HEK293 (cell line): ENCODE measurements around the gene ERGIC1.

ENCODE experiments used
- CTCF ChIA-PET: fragments of 350-600 bp; formaldehyde crosslinking; extraction: SDS; loops from one replicate; lab custom pipeline; 2021; ENCODE audit warnings: antibody characterized with exemption; lab: Yijun Ruan, JAX
- POLR2A ChIA-PET: fragments of 300-600 bp; formaldehyde crosslinking; extraction: SDS; loops from one replicate; lab custom pipeline; 2020; ENCODE audit warnings: antibody characterized with exemption, inconsistent platforms; lab: Yijun Ruan, JAX
- H3K27ac ChIP-seq: fragments of 200-500 bp; sonication (Bioruptor generic); 2 replicates; pipeline ENCODE4 v1.5.1; 2014; ENCODE audit warnings: low read depth, low read length, control low read depth, inconsistent platforms; ENCODE audit errors: extremely low read depth
- H3K36me3 ChIP-seq, 2 experiments: fragments of 200-500 bp in 1 of 2; sonication (Bioruptor generic) in 1 of 2; 1 replicate in 1 of 2; 2 replicates in 1 of 2; pipeline ENCODE4 v1.5.1; 2014 to 2017; ENCODE audit warnings: inconsistent platforms in 2 of 2, low read length in 2 of 2; ENCODE audit not compliant: control insufficient read depth in 2 of 2, insufficient read depth in 1 of 2
- H3K4me1 ChIP-seq: fragments of 200-500 bp; sonication (Bioruptor generic); 2 replicates; pipeline ENCODE4 v1.5.1; 2014; ENCODE audit warnings: mild to moderate bottlenecking, low read length, inconsistent platforms; ENCODE audit not compliant: control insufficient read depth, insufficient read depth
- H3K4me3 ChIP-seq: 2 replicates; pipeline ENCODE4 v1.5.1; 2011; ENCODE audit warnings: low read depth, mild to moderate bottlenecking, control low read depth, low read length, moderate library complexity
- H3K9me3 ChIP-seq: fragments of 200-500 bp; sonication (Bioruptor generic); 2 replicates; pipeline ENCODE4 v1.5.1; 2014; ENCODE audit warnings: low read depth, low read length, inconsistent platforms; ENCODE audit not compliant: control insufficient read depth, insufficient read depth
- GLIS1 ChIP-seq: fragments of 450-650 bp; formaldehyde crosslinking; IDR thresholded peaks from 2 replicates; pipeline ENCODE4 v1.5.1; 2016; ENCODE audit warnings: missing biosample characterization, missing genetic modification characterization
- MYNN ChIP-seq: fragments of 450-650 bp; formaldehyde crosslinking; IDR thresholded peaks from 2 replicates; pipeline ENCODE4 v1.5.1; 2016; ENCODE audit warnings: missing biosample characterization, missing genetic modification characterization, borderline replicate concordance
- RBAK ChIP-seq: fragments of 450-650 bp; formaldehyde crosslinking; IDR thresholded peaks from 2 replicates; pipeline ENCODE4 v1.5.1; 2016; ENCODE audit warnings: missing biosample characterization, missing genetic modification characterization
- ZFP69B ChIP-seq: fragments of 450-650 bp; formaldehyde crosslinking; IDR thresholded peaks from 2 replicates; pipeline ENCODE4 v1.5.1; 2016; ENCODE audit warnings: missing biosample characterization, missing genetic modification characterization
- ZNF112 ChIP-seq: fragments of 450-650 bp; formaldehyde crosslinking; IDR thresholded peaks from 2 replicates; pipeline ENCODE4 v1.5.0; 2017; ENCODE audit warnings: missing biosample characterization, missing genetic modification characterization
- ZNF114 ChIP-seq: fragments of 450-650 bp; formaldehyde crosslinking; IDR thresholded peaks from 2 replicates; pipeline ENCODE4 v1.5.0; 2017; ENCODE audit warnings: missing biosample characterization, missing genetic modification characterization
- ZNF132 ChIP-seq: fragments of 450-650 bp; formaldehyde crosslinking; IDR thresholded peaks from 2 replicates; pipeline ENCODE4 v1.5.1; 2017; ENCODE audit warnings: missing biosample characterization, missing genetic modification characterization, borderline replicate concordance
- ZNF146 ChIP-seq: fragments of 450-650 bp; formaldehyde crosslinking; IDR thresholded peaks from 2 replicates; pipeline ENCODE4 v1.5.1; 2016; ENCODE audit warnings: missing biosample characterization, missing genetic modification characterization
- ZNF169 ChIP-seq: fragments of 450-650 bp; formaldehyde crosslinking; IDR thresholded peaks from 2 replicates; pipeline ENCODE4 v1.5.1; 2016; ENCODE audit warnings: missing biosample characterization, missing genetic modification characterization
- ZNF24 ChIP-seq: fragments of 450-650 bp; formaldehyde crosslinking; IDR thresholded peaks from 2 replicates; pipeline ENCODE4 v1.5.1; 2016; ENCODE audit warnings: missing biosample characterization, missing genetic modification characterization
- ZNF292 ChIP-seq: fragments of 450-650 bp; formaldehyde crosslinking; IDR thresholded peaks from 2 replicates; pipeline ENCODE4 v1.5.1; 2016; ENCODE audit warnings: low read depth, missing biosample characterization, missing genetic modification characterization, borderline replicate concordance
- ZNF324 ChIP-seq: fragments of 450-650 bp; formaldehyde crosslinking; IDR thresholded peaks from 2 replicates; pipeline ENCODE4 v1.5.1; 2016; ENCODE audit warnings: missing biosample characterization, missing genetic modification characterization
- ZNF335 ChIP-seq: fragments of 450-650 bp; formaldehyde crosslinking; conservative IDR thresholded peaks from 2 replicates; pipeline ENCODE4 v1.5.1; 2016; ENCODE audit warnings: missing biosample characterization, missing genetic modification characterization
- ZNF366 ChIP-seq: fragments of 450-650 bp; formaldehyde crosslinking; conservative IDR thresholded peaks from 2 replicates; pipeline ENCODE4 v1.5.1; 2016; ENCODE audit warnings: missing biosample characterization, missing genetic modification characterization
- ZNF488 ChIP-seq: fragments of 450-650 bp; formaldehyde crosslinking; IDR thresholded peaks from 2 replicates; pipeline ENCODE4 v1.5.1; 2016; ENCODE audit warnings: missing biosample characterization, missing genetic modification characterization
- ZNF510 ChIP-seq: fragments of 450-650 bp; formaldehyde crosslinking; IDR thresholded peaks from 2 replicates; pipeline ENCODE4 v1.5.1; 2018; ENCODE audit warnings: mild to moderate bottlenecking, missing genetic modification characterization, missing biosample characterization; ENCODE audit not compliant: insufficient replicate concordance
- ZNF558 ChIP-seq: fragments of 450-650 bp; formaldehyde crosslinking; IDR thresholded peaks from 2 replicates; pipeline ENCODE4 v1.5.1; 2016; ENCODE audit warnings: missing biosample characterization, missing genetic modification characterization
- ZNF596 ChIP-seq: fragments of 450-650 bp; IDR thresholded peaks from 2 replicates; pipeline ENCODE4 v1.5.0; 2018; ENCODE audit warnings: missing biosample characterization, mild to moderate bottlenecking, missing genetic modification characterization, moderate library complexity
- ZNF654 ChIP-seq: fragments of 450-650 bp; formaldehyde crosslinking; IDR thresholded peaks from 2 replicates; pipeline ENCODE4 v1.5.1; 2016; ENCODE audit warnings: low read depth, missing biosample characterization, missing genetic modification characterization
- ZNF664 ChIP-seq: fragments of 450-650 bp; formaldehyde crosslinking; IDR thresholded peaks from 2 replicates; pipeline ENCODE4 v1.5.1; 2016; ENCODE audit warnings: missing biosample characterization, missing genetic modification characterization
- ZNF692 ChIP-seq: fragments of 450-650 bp; formaldehyde crosslinking; IDR thresholded peaks from 2 replicates; pipeline ENCODE4 v1.5.1; 2016; ENCODE audit warnings: missing biosample characterization, missing genetic modification characterization
- TF ChIP-seq, protein P1 (sequence below): fragments of 450-650 bp; formaldehyde crosslinking; IDR thresholded peaks from 2 replicates; pipeline ENCODE4 v1.5.1; 2017; ENCODE audit warnings: missing biosample characterization, mild to moderate bottlenecking, missing genetic modification characterization, moderate library complexity

The ERGIC1 gene

GRCh38 chr5:172802112-172802511 lies 31.9 kb upstream of the ERGIC1 start:
- peak; percentile 91 for TF ChIP-seq ZNF112 (tag by site-specific recombination)
- TF ChIP-seq RBAK = no peak
- Histone ChIP-seq H3K4me3 (no peak overlapping the region), H3K9me3 (no peaks in the 10 kb centered on the region), H3K36me3 (no peaks in the 10 kb centered on the region), H3K27ac (no peak overlapping the region), H3K4me1 (no peaks in the 10 kb centered on the region)
- ChIA-PET CTCF (no interaction called here), POLR2A (no interaction called here)

DNA sequence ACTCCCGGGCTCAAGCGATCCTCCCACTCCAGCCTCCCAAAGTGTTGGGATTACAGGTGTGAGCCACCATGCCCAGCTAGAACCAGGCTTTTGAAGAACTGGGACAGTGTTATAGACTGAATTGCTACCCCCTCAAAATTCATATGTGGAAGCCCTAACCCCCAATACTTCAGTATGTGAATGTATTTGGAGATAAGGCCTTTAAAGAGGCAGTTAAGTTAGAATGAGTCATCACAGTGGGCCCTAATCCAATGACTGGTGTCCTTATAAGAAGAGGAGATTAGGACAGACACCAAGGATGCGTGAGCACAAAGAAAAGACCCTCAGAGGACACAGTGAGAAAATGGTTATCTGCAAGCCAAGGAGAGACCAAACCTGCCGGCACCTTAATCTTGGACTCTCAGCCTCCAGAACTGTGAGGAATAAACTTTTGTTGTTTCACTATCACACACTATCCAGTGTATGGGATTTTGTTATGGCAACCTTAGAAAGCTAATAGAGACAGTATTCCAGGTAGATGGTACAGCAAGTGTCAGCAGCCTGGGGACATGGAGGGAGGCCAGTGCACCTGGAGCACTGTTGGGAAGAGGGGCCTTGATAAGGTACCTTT lies 31.4 kb upstream of the ERGIC1 start:
- ChIA-PET POLR2A (interaction anchor here (1.7 kb wide), 1 partner anchor 31 kb away, joined by 7 read pairs; the partner anchor contains the start of gene DUSP1), CTCF (interaction anchor here (0.5 kb wide), 1 partner anchor 77 kb away, joined by 3 read pairs; no protein-coding TSS in a partner anchor)
- no peaks in the 10 kb centered on the region for H3K36me3 ChIP-seq
- H3K4me1 ChIP-seq = no peaks in the 10 kb centered on the region
- no peak overlapping the region for H3K27ac ChIP-seq
- no peaks in the 10 kb centered on the region for H3K9me3 ChIP-seq
- H3K4me3 ChIP-seq = no peak overlapping the region
- TF ChIP-seq ZNF692 (tag by site-specific recombination) = peak; percentile 78
- no peak for TF ChIP-seq ZNF664 (tag by site-specific recombination)
- no peak for TF ChIP-seq ZNF146 (tag by site-specific recombination)
- TF ChIP-seq ZNF510 = no peak
- TF ChIP-seq ZNF169 (tag by site-specific recombination) = no peak
- TF ChIP-seq GLIS1 (tag by site-specific recombination) = no peak
- TF ChIP-seq ZFP69B (tag by site-specific recombination) = peak; percentile 74
- TF ChIP-seq, all 188 proteins: peak for 2

DNA sequence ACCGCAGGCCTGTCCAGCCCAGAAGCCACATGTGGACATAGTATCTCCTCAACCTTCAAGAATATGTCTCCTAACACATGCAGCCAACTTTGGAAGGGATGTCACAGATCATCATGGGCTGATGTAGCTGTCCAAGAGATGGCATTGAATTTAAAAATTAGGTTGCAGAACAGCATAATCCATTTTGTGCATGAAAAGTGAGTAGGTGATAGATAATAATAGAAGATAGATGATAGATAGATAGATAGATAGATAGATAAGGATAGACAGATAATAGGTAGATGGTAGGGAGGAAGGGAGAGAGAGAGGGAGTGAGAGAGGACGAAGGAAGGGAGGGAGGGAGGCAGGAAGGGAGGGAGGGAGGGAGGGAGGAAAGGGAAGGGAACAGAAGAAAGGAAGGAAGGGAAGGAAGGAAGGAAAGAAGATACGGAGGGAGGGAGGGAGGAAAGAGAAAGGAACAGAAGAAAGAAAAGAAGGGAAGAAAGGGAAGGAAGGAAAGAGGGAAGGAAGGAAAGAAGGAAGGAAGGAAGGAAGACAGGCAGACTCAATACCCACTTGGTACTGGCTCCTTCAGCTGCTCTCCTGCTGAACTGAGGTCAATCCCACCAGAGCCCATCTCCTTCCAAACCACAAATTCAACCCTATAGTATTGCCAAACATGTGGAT lies 28.9 kb upstream of the ERGIC1 start:
- CTCF ChIA-PET = interaction anchor here (1.0 kb wide), 1 partner anchor 430 kb away, joined by 3 read pairs; the partner anchor contains the start of gene NKX2-5
- POLR2A ChIA-PET = no interaction called here
- Histone ChIP-seq H3K27ac (no peak overlapping the region), H3K4me1 (no peaks in the 10 kb centered on the region), H3K36me3 (no peaks in the 10 kb centered on the region), H3K9me3 (no peaks in the 10 kb centered on the region), H3K4me3 (no peak overlapping the region)
- TF ChIP-seq ZNF366 (tag by site-specific recombination) = peak; percentile 91
- TF ChIP-seq ZNF488 (tag by site-specific recombination) = no peak
- no peak for TF ChIP-seq ZNF24

- H3K27ac ChIP-seq = no peak overlapping the region
- ChIA-PET POLR2A (no interaction called here), CTCF (interaction anchor here (1.0 kb wide), 1 partner anchor 429 kb away, joined by 3 read pairs; the partner anchor contains the start of gene NKX2-5)
- H3K4me1 ChIP-seq = no peaks in the 10 kb centered on the region
- no peaks in the 10 kb centered on the region for H3K9me3 ChIP-seq
- no peaks in the 10 kb centered on the region for H3K36me3 ChIP-seq
- no peak overlapping the region for H3K4me3 ChIP-seq
- TF ChIP-seq ZNF654 (tag by site-specific recombination) = no peak
- no peak for TF ChIP-seq ZNF132 (tag by site-specific recombination)
- no peak for TF ChIP-seq ZNF292 (tag by site-specific recombination)
- no peak for TF ChIP-seq MYNN (tag by site-specific recombination)
- no peak for TF ChIP-seq ZNF114 (tag by site-specific recombination)
- no peak for TF ChIP-seq ZNF324 (tag by site-specific recombination)
- no peak for TF ChIP-seq ZNF558 (tag by site-specific recombination)
- TF ChIP-seq, protein P1, sequence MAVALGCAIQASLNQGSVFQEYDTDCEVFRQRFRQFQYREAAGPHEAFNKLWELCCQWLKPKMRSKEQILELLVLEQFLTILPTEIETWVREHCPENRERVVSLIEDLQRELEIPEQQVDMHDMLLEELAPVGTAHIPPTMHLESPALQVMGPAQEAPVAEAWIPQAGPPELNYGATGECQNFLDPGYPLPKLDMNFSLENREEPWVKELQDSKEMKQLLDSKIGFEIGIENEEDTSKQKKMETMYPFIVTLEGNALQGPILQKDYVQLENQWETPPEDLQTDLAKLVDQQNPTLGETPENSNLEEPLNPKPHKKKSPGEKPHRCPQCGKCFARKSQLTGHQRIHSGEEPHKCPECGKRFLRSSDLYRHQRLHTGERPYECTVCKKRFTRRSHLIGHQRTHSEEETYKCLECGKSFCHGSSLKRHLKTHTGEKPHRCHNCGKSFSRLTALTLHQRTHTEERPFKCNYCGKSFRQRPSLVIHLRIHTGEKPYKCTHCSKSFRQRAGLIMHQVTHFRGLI (tag by site-specific recombination) = no peak
- TF ChIP-seq ZNF596 (tag by site-specific recombination) = no peak
- no peak for TF ChIP-seq ZNF335 (tag by site-specific recombination)
- TF ChIP-seq ZNF146 (tag by site-specific recombination) = no peak
Observed at GRCh38 chr5:172805736-172806255, 28.3 kb upstream of the ERGIC1 start.
